Gastroesophageal sphincter (tissue), 3 donors: Measurements from ENCODE around the gene SEMA4A.

Source experiments
- EP300 ChIP-seq: sonication (generic); formaldehyde crosslinking; IDR thresholded peaks from one replicate; pipeline ENCODE4 v1.6.1; 2017; ENCODE audit warnings: antibody characterized with exemption, mild to moderate bottlenecking
- POLR2A ChIP-seq, 2 donors: fragments of 450-650 bp; IDR thresholded peaks; one replicate each; pipeline ENCODE4 v1.6.1; 2017; ENCODE audit warnings: antibody characterized with exemption in 2 of 2, mild to moderate bottlenecking in 2 of 2, moderate library complexity in 1 of 2
- POLR2AphosphoS5 ChIP-seq: sonication (generic); formaldehyde crosslinking; IDR thresholded peaks from one replicate; pipeline ENCODE4 v1.6.1; 2017; ENCODE audit warnings: antibody characterized with exemption
- TF ChIP-seq, protein P1 (sequence below), 4 experiments: fragments of 200-600 bp in 2 of 4; fragments of 450-650 bp in 2 of 4; sonication (generic) in 1 of 4; IDR thresholded peaks; one replicate each; pipeline ENCODE4 v1.5.1; 2017 to 2019; ENCODE audit warnings: antibody characterized with exemption in 4 of 4, mild to moderate bottlenecking in 2 of 4, moderate library complexity in 2 of 4

DNA sequence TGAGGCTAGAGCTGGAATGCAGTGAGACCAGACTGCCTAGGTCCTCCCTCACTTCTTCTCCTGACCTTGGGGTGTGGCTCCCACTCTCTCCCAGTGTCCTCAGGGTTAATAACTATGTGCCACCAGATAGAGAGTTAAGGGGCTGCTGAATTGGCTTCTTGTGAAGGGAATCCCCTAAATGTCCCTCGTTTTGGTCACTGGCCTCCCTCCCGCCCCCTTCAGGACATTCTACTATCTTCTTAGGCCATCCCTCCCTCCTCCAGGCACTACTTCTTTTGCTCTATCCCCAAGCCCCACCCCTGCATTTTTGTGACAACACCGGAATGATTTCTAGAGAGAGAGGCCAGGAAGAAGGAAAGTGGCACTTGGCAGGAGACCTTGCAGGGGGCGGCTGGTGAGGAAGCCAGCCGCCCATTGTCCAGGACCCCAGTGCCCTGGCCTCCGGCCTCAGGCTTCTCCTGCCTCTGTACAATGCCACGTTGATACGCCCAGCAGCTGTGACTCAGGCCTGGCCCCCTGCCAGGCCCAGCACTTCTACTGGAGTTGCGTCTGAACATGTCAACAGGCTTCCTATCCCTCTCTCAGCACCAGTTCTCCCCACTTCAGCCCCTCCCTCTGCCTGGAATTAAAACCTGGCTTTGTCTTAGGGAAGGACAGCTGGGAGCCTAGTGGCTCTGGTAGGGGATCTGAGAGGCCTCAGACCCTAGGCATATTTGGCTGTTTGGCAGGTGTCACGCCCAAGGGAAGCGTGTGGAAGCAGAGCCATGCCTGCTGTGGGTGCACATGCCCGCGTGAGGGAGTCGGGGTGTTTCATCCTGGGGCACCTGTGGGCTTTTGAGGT, 29.8 kb upstream of the SEMA4A start:
- TF ChIP-seq, protein P1, sequence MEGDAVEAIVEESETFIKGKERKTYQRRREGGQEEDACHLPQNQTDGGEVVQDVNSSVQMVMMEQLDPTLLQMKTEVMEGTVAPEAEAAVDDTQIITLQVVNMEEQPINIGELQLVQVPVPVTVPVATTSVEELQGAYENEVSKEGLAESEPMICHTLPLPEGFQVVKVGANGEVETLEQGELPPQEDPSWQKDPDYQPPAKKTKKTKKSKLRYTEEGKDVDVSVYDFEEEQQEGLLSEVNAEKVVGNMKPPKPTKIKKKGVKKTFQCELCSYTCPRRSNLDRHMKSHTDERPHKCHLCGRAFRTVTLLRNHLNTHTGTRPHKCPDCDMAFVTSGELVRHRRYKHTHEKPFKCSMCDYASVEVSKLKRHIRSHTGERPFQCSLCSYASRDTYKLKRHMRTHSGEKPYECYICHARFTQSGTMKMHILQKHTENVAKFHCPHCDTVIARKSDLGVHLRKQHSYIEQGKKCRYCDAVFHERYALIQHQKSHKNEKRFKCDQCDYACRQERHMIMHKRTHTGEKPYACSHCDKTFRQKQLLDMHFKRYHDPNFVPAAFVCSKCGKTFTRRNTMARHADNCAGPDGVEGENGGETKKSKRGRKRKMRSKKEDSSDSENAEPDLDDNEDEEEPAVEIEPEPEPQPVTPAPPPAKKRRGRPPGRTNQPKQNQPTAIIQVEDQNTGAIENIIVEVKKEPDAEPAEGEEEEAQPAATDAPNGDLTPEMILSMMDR (IDR thresholded peaks at IDR 0.05), result peak in 3 of 4 experiments; percentile 17 to 41 (median 28)
- TF ChIP-seq POLR2A (IDR thresholded peaks at IDR 0.05), result peak; percentile 62 to 67
- peak; percentile 96 for TF ChIP-seq POLR2AphosphoS5
- no peak for TF ChIP-seq EP300
